SK-N-SH treated with all-trans-retinoic acid at 6 μM for 48 hours (cell line): Measurements from ENCODE around the gene RBM19.

Source experiments
- ATAC-seq: fragments of 200-7000 bp; cut with Tn5 transposase; 3 replicates; pipeline ENCODE4 v1.9.1; 2020; ENCODE audit warnings: mild to moderate bottlenecking, moderate library complexity
- ARNTL ChIP-seq: fragments of 450-650 bp; formaldehyde crosslinking; IDR thresholded peaks from 2 replicates; pipeline ENCODE4 v1.5.0; 2020; ENCODE audit warnings: low read depth, mild to moderate bottlenecking, moderate library complexity, borderline replicate concordance
- CSDC2 ChIP-seq: fragments of 250-450 bp; sonication (Bioruptor Pico); IDR thresholded peaks from 2 replicates; pipeline ENCODE4 v1.5.0; 2020; ENCODE audit warnings: mild to moderate bottlenecking, moderate library complexity
- GLIS3 ChIP-seq: fragments of 250-450 bp; sonication (Bioruptor Pico); IDR thresholded peaks from 2 replicates; pipeline ENCODE4 v1.5.0; 2020; ENCODE audit warnings: mild to moderate bottlenecking, moderate library complexity
- ISL1 ChIP-seq: fragments of 250-450 bp; sonication (Bioruptor Pico); IDR thresholded peaks from 2 replicates; pipeline ENCODE4 v2.1.2; 2022; ENCODE audit warnings: mild to moderate bottlenecking, moderate library complexity
- PPARA ChIP-seq: fragments of 250-450 bp; sonication (Bioruptor Pico); IDR thresholded peaks from 2 replicates; pipeline ENCODE4 v1.5.0; 2020; ENCODE audit warnings: mild to moderate bottlenecking, borderline replicate concordance
- SNAI2 ChIP-seq: fragments of 250-450 bp; sonication (Bioruptor Pico); IDR thresholded peaks from 2 replicates; pipeline ENCODE4 v1.5.0; 2020; ENCODE audit warnings: mild to moderate bottlenecking, moderate library complexity
- TOX ChIP-seq: fragments of 250-450 bp; sonication (Bioruptor Pico); IDR thresholded peaks from 2 replicates; pipeline ENCODE4 v1.8.0; 2021; ENCODE audit warnings: mild to moderate bottlenecking, moderate library complexity, borderline replicate concordance
- ZC3H10 ChIP-seq: fragments of 250-450 bp; sonication (Bioruptor Pico); IDR thresholded peaks from 2 replicates; pipeline ENCODE4 v1.5.1; 2021; ENCODE audit warnings: mild to moderate bottlenecking, moderate library complexity
- ZFP3 ChIP-seq: fragments of 250-450 bp; sonication (Bioruptor Pico); IDR thresholded peaks from 2 replicates; pipeline ENCODE4 v1.5.0; 2020; ENCODE audit warnings: mild to moderate bottlenecking, moderate library complexity
- ZFP30 ChIP-seq: fragments of 450-650 bp; formaldehyde crosslinking; IDR thresholded peaks from 2 replicates; pipeline ENCODE4 v1.5.0; 2022; ENCODE audit warnings: mild to moderate bottlenecking, moderate library complexity
- ZNF565 ChIP-seq: fragments of 450-650 bp; formaldehyde crosslinking; conservative IDR thresholded peaks from 2 replicates; pipeline ENCODE4 v1.5.0; 2020; ENCODE audit warnings: low read depth, mild to moderate bottlenecking, moderate library complexity
- ZNF70 ChIP-seq: fragments of 450-650 bp; formaldehyde crosslinking; IDR thresholded peaks from 2 replicates; pipeline ENCODE4 v1.5.0; 2020; ENCODE audit warnings: mild to moderate bottlenecking, moderate library complexity
- TF ChIP-seq, protein P1 (sequence below): fragments of 250-450 bp; sonication (Bioruptor Pico); IDR thresholded peaks from 2 replicates; pipeline ENCODE4 v1.5.0; 2020; ENCODE audit warnings: mild to moderate bottlenecking, moderate library complexity
- TF ChIP-seq, protein P2 (sequence below): fragments of 250-450 bp; sonication (Bioruptor Pico); IDR thresholded peaks from 2 replicates; pipeline ENCODE4 v1.8.0; 2020; ENCODE audit warnings: mild to moderate bottlenecking, moderate library complexity, borderline replicate concordance
- TF ChIP-seq, protein P3 (sequence below): fragments of 250-450 bp; sonication (Bioruptor Pico); IDR thresholded peaks from 2 replicates; pipeline ENCODE4 v1.5.1; 2021; ENCODE audit warnings: mild to moderate bottlenecking, moderate library complexity

RBM19 gene

DNA sequence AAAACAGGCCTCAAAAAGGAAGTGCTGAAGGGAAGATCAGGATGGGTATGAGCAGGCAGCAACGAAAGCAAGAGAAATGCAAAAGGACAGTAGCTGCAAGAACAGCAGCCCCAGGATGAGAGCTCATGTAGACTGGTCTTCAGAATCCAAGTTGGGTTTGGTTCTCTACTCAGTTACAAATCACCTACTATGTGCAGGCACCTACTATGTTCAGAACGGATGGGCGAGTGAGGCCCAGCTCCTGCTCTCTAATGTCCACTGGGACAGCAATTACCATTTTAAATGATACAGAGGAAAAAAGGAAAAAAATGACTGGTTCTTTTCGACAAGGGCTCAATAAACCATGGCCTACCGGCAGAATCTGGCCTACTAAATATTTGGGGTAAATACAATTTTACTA is 88.5 kb downstream of the RBM19 start:
- TF ChIP-seq PPARA (CRISPR knock-in tag) (no peak), ARNTL (CRISPR knock-in tag) (no peak), ZFP30 (CRISPR knock-in tag) (no peak), TOX (no peak)
- TF ChIP-seq, protein P1, sequence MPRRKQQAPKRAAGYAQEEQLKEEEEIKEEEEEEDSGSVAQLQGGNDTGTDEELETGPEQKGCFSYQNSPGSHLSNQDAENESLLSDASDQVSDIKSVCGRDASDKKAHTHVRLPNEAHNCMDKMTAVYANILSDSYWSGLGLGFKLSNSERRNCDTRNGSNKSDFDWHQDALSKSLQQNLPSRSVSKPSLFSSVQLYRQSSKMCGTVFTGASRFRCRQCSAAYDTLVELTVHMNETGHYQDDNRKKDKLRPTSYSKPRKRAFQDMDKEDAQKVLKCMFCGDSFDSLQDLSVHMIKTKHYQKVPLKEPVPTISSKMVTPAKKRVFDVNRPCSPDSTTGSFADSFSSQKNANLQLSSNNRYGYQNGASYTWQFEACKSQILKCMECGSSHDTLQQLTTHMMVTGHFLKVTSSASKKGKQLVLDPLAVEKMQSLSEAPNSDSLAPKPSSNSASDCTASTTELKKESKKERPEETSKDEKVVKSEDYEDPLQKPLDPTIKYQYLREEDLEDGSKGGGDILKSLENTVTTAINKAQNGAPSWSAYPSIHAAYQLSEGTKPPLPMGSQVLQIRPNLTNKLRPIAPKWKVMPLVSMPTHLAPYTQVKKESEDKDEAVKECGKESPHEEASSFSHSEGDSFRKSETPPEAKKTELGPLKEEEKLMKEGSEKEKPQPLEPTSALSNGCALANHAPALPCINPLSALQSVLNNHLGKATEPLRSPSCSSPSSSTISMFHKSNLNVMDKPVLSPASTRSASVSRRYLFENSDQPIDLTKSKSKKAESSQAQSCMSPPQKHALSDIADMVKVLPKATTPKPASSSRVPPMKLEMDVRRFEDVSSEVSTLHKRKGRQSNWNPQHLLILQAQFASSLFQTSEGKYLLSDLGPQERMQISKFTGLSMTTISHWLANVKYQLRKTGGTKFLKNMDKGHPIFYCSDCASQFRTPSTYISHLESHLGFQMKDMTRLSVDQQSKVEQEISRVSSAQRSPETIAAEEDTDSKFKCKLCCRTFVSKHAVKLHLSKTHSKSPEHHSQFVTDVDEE (CRISPR knock-in tag), result no peak
- TF ChIP-seq, protein P2, sequence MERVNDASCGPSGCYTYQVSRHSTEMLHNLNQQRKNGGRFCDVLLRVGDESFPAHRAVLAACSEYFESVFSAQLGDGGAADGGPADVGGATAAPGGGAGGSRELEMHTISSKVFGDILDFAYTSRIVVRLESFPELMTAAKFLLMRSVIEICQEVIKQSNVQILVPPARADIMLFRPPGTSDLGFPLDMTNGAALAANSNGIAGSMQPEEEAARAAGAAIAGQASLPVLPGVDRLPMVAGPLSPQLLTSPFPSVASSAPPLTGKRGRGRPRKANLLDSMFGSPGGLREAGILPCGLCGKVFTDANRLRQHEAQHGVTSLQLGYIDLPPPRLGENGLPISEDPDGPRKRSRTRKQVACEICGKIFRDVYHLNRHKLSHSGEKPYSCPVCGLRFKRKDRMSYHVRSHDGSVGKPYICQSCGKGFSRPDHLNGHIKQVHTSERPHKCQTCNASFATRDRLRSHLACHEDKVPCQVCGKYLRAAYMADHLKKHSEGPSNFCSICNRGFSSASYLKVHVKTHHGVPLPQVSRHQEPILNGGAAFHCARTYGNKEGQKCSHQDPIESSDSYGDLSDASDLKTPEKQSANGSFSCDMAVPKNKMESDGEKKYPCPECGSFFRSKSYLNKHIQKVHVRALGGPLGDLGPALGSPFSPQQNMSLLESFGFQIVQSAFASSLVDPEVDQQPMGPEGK, result no peak

DNA sequence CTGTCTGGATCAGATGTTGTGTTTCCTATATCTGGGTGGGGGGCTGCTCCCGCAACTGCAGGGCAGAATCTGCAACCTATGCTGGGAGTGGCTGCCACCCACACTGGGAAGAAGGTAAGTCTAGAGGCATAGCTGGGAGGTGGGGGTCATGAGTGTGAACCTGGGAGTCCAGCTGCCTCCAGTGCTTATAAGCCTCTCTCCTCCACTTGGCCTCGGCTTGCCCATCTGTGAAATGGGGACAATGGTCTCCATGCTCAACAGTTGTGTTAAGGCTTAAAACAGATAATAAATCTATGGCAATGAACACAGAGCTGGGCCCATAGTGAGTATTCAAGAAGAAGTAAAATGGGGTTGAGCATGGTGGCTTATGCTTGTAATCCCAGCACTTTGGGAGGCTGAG is 90.0 kb downstream of the RBM19 start:
- TF ChIP-seq, protein P3, sequence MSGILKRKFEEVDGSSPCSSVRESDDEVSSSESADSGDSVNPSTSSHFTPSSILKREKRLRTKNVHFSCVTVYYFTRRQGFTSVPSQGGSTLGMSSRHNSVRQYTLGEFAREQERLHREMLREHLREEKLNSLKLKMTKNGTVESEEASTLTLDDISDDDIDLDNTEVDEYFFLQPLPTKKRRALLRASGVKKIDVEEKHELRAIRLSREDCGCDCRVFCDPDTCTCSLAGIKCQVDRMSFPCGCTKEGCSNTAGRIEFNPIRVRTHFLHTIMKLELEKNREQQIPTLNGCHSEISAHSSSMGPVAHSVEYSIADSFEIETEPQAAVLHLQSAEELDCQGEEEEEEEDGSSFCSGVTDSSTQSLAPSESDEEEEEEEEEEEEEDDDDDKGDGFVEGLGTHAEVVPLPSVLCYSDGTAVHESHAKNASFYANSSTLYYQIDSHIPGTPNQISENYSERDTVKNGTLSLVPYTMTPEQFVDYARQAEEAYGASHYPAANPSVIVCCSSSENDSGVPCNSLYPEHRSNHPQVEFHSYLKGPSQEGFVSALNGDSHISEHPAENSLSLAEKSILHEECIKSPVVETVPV (CRISPR knock-in tag), result no peak
- TF ChIP-seq ZFP30 (CRISPR knock-in tag), result no peak
- TF ChIP-seq, protein P1 (CRISPR knock-in tag), result no peak
- no peak for TF ChIP-seq ZNF565 (CRISPR knock-in tag)
- TF ChIP-seq, all 23 proteins: peak for 0
- no peak for ATAC-seq

More for the DNA sequence above, 88.5 kb downstream of the RBM19 start:
- ATAC-seq, result no peak

DNA sequence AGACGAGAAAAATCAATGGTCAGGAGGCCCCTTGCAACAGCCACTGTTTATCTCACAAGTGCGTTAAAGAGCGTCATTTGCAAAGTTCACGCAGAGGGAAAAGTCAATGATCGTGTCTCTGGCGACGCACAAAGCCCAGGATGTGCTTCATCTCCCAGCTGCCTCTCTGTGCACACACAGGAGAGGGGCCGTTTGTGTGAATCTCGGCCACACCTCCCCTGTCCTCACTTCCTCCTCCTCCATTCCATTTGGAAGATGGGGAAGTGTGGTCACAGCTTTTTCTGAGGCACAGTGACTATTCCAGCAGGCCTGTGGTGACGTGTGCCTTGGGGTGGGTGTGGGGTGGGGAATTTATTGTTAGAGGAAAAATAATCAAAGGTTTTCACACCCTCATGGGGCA is 90.4 kb downstream of the RBM19 start:
- TF ChIP-seq ZC3H10 (CRISPR knock-in tag) (no peak), ZFP30 (CRISPR knock-in tag) (no peak), CSDC2 (CRISPR knock-in tag) (no peak), ZFP3 (CRISPR knock-in tag) (no peak), ZNF565 (CRISPR knock-in tag) (no peak), ISL1 (no peak), GLIS3 (CRISPR knock-in tag) (no peak), SNAI2 (CRISPR knock-in tag) (no peak), ZNF70 (CRISPR knock-in tag) (no peak)
- TF ChIP-seq, protein P2, result no peak
- TF ChIP-seq, protein P1 (CRISPR knock-in tag), result no peak
- TF ChIP-seq, all 23 proteins: peak for 0
- ATAC-seq, result no peak; the same call in 2 of the 3 replicates
